A673 (cell line): ENCODE results near the gene BNC2.

Experiments used
- EZH2 ChIP-seq: fragments of 200-600 bp; sonication (generic); IDR thresholded peaks from 2 replicates; pipeline ENCODE4 v1.6.1; 2017; ENCODE audit warnings: borderline replicate concordance, low read depth, mild to moderate bottlenecking, mixed read lengths, antibody characterized with exemption, low read length; ENCODE audit not compliant: poor library complexity, severe bottlenecking
- TF ChIP-seq, protein P1 (sequence below): fragments of 300-800, 200-600 bp; sonication (generic); conservative IDR thresholded peaks from 2 replicates; pipeline ENCODE4 v1.5.1; 2017; ENCODE audit warnings: low read depth, mild to moderate bottlenecking, antibody characterized with exemption, low read length, moderate library complexity, mixed read lengths

DNA sequence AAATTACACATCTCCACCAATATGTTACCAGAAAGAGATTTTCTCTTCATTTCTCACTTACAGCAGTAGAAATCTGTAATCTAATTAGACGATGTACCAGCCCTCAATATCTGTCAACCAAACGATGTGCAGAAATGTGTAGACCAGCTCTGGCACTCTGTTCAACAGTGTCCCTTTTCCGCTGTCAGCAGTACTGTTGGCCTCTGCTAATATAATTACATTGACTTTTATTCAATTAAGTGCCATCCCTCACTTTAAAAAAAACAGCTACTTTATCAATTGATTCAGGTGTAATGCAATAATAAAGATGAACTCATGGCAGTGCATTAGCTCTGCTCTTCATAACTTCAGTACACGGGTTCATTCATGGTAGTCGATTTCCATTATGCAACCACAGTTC, 448.4 kb downstream of the BNC2 start:
- TF ChIP-seq, protein P1, sequence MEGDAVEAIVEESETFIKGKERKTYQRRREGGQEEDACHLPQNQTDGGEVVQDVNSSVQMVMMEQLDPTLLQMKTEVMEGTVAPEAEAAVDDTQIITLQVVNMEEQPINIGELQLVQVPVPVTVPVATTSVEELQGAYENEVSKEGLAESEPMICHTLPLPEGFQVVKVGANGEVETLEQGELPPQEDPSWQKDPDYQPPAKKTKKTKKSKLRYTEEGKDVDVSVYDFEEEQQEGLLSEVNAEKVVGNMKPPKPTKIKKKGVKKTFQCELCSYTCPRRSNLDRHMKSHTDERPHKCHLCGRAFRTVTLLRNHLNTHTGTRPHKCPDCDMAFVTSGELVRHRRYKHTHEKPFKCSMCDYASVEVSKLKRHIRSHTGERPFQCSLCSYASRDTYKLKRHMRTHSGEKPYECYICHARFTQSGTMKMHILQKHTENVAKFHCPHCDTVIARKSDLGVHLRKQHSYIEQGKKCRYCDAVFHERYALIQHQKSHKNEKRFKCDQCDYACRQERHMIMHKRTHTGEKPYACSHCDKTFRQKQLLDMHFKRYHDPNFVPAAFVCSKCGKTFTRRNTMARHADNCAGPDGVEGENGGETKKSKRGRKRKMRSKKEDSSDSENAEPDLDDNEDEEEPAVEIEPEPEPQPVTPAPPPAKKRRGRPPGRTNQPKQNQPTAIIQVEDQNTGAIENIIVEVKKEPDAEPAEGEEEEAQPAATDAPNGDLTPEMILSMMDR: no peak
- TF ChIP-seq EZH2: no peak
